GM18907 (cell line): ENCODE results near the gene CTH.
"Not testable (repeated sequence)": the region's sequence is repeated elsewhere in the genome, so short reads cannot be mapped to it uniquely, and the experiment has no call there.

ENCODE experiments used
- ATAC-seq: cut with Tn5 transposase; IDR thresholded peaks from one replicate; pipeline ENCODE4 v1.9.1; 2021; ENCODE audit warnings: mild to moderate bottlenecking, moderate library complexity; ENCODE audit not compliant: unreplicated experiment

The CTH gene

DNA sequence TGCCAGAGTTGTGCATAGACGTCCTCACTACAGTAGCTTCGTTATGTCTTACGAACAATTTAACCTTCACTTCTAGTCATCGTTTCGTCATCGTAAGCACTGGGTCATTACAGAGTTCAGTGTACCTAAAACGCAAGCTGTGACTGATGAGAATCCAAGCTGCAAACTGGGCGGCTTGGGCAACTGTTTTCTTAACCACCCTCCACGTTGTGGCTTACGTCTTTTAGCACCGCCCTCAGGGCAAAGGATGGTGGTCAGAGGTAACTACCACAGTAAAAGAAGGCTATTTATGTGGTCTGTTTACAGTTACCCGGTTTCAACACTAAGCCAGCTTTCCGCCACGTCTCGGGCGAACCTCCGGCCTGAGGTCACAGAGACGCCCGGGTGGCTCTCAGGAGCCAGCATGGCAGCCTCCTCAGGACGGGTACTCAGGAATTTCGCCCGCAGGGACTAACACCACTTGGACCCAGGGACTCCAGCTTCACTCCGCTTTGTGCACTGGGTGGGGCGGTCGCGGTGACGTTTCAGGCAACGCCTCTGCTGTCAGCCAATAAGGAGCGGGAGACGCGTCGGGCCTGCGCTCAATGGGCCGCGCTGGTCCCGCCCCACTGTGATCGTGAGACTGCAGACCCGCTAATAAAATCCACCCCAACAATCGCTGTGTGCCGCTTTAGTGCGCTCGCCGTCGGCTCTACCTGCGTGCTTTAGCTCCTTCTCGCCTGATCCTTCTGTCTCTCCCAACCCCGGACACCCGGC is at the start of gene CTH:
CTH (plus strand) TSS at position 665 of the 756 bp plus-strand sequence. CDS start 148 bp downstream, outside the sequence.
- peak; percentile 99 for ATAC-seq

GRCh38 chr1:70361727-70362398 is 49.2 kb upstream of the CTH start:
- no peak for ATAC-seq

GRCh38 chr1:70364439-70364838 is 46.6 kb upstream of the CTH start:
- peak; percentile 77 for ATAC-seq

DNA sequence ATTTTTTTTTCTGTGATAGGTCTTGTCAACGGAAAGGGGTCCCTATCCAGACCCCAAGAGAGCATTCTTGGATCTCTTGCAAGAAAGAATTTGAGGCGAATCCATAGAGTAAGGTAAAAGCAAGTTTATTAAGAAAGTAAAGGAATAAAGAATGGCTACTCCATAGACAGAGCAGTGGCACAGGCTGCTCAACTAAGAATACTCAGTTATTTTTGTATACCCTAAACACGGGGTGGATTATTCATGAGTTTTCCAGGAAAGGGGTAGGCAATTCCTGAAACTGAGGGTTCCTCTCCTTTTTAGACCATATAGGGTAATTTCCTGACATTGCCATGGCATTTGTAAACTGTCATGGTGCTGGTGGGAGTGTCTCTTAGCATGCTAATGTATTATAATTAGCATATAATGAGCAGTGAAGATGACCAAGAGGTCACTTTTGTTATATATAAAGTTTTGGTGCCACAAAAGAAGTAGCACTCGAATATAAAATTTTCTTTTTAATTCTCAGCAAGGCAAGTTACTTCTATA is 44.6 kb upstream of the CTH start:
- ATAC-seq, result not testable (repeated sequence)

- ATAC-seq, result not testable (repeated sequence)
Measured at GRCh38 chr1:70366997-70367396, 44.1 kb upstream of the CTH start.

GRCh38 chr1:70367397-70367796 is 43.7 kb upstream of the CTH start:
- ATAC-seq, result not testable (repeated sequence)

DNA sequence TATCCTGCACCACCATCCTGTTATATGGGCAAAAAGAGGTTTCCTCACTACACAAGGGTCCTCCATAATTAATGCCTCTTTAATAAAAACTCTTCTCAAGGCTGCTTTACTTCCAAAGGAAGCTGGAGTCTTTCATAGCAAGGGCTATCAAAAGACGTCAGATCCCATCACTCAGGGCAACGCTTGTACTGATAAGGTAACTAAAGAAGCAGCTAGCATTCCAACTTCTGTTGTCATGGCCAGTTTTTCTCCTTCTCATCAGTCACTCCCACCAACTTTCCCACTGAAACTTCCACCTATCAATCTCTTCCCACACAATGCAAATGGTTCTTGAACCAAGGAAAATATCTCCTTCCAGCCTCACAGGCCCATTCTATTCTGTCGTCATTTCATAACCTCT is 39.5 kb upstream of the CTH start:
- not testable (repeated sequence) for ATAC-seq

DNA sequence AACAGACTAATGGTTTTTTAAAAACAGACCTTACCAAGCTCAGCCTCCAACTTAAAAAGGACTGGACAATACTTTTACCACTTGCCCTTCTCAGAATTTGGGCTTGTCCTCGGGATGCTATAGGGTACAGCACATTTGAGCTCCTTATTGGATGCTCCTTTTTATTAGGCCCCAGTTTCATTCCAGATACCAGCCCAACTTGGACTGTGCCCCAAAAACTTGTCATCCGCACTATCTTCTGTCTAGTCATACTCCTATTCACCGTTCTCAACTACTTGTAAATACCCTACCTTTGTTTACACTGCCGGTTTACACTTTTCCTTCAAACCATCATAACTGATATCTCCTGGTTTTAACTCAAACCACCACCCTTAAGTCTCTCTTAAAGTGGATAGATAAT is 38.6 kb upstream of the CTH start:
- ATAC-seq, result no peak

DNA sequence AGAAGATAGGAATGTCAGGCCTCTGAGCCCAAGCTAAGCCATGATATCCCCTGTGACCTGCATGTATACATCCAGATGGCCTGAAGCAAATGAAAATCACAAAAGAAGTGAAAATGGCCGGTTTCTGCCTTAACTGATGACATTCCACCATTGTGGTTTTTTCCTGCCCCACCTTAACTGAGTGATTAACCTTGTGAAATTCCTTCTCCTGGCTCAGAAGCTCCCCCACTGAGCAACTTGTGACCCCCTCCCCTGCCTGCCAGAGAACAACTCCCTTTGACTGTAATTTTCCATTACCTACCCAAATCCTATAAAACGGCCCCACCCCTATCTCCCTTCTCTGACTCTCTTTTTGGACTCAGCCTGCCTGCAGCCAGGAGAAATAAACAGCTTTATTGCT is 37.5 kb upstream of the CTH start:
- not testable (repeated sequence) for ATAC-seq

DNA sequence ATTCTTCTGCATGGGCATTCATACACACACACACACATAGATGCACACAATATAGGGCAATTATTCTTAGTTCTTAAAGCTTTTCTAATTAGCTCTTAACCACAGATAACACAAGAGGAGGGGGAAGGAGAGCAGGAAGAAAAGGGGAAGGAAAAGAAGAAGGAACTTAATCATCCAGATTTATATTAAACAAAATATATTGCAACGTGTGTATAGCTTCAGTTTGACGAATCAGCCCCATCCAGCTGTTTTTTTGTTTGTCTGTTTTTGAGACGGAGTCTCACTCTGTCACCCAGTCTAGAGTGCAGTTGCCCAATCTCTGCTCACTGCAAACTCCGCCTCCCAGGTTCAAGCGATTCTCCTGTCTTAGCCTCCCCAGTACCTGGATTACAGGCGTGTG is 34.9 kb upstream of the CTH start:
- ATAC-seq, result no peak

GRCh38 chr1:70382682-70383081 is 28.4 kb upstream of the CTH start:
- ATAC-seq, result peak; percentile 95

GRCh38 chr1:70383483-70383882 is 27.6 kb upstream of the CTH start:
- no peak for ATAC-seq

- ATAC-seq, result no peak
Measured at GRCh38 chr1:70384542-70384941, 26.5 kb upstream of the CTH start.

DNA sequence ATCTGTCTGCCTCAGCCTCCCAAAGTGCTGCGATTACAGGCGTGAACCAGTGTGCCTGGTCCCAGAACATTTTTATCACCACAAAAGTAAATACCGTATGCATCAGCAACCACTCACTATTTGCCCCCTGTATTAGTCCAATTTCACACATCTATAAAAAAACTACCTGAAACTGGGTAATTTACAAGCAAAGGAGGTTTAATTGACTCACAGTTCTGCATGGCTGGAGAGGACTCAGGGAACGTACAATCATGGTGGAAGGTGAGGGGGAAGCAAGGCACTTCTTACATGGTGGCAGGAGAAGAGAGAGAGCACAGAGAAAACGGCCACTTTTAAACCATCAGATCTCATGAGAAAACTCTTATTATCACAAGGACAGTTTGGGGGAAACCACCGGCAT is 25.6 kb upstream of the CTH start:
- no peak for ATAC-seq

DNA sequence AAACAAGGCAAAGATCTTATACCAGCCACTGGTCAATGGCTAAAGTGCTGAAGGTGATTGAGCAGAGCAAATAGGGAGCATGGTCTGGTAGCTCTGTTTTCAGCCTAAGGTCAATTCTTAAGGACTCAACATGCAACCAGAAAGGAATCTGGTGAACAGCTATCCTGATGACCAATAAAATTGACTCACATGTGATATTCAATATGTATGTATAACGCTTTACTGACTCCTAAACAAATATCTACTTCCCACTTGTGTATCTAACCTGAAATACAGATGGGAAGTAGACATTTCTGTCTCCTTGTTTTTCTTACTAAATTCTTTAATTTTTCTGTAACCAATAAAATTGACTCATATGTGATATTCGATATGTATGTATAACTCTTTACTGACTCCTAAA is 24.9 kb upstream of the CTH start:
- ATAC-seq, result no peak

DNA sequence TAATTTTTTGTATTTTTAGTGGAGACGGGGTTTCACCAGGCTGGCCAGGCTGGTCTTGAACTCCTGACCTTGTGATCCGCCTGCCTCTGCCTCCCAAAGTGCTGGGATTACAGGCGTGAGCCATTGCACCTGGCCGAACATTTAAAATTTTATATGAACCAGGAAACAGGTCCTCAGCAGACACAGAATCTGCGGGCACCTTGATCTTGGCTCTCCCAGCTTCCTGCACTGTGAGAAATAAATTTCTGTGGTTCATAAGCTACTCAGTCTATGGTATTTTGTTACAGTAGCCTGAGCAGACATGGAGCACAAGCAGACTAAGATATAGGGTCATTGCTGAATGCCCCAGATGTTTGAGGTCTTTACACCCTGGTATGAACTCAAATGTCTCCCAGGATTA is 23.6 kb upstream of the CTH start:
- no peak for ATAC-seq

GRCh38 chr1:70392626-70393025 is 18.4 kb upstream of the CTH start:
- ATAC-seq, result no peak

- ATAC-seq, result no peak
Measured at GRCh38 chr1:70396607-70397006, 14.5 kb upstream of the CTH start.

DNA sequence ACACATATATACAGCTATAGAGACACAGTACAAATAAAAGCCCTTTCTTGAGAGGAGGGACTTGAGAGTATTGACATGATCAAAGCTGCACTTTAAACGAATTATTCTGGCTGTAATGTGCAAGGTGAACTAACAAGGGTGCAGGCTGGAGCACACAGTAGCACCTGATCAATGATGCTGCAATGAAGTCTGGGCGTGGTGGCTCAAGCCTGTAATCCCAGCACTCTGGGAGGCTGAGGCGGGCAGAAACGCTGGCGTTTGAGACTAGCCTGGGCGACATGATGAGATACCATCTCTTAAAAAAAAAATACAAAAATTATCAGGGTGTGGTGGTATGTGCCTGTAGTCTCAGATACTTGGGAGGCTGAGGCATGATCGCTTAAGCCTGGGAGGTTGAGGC is 14.1 kb upstream of the CTH start:
- ATAC-seq, result no peak

- ATAC-seq, result no peak
Measured at GRCh38 chr1:70400335-70400734, 10.7 kb upstream of the CTH start.

- no peak for ATAC-seq
Measured at GRCh38 chr1:70401974-70402373, 9.1 kb upstream of the CTH start.

DNA sequence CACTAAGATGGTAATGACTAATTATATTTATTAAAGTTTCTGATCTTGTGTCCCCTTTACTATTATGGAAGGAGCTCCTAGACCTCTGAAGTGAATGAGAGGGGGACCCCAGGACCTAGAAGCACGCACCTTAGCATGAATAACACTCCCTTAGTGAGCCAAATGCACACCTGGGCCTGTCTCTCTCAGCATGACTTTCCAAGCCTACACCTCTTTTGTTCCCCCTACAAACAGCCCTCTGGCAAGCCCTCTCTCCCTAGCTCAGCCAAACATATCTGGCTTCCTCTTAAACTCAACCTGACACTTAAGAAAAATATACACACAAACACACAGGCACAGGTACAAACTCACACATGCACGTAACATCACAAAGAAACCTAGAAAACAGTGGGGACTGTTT is 7.3 kb upstream of the CTH start:
- no peak for ATAC-seq
